Epithelial cell of proximal tubule (primary cell): ENCODE results near the gene JAG1. TPM values are rescaled to one million over a fixed set of nuclear protein-coding genes. Genes with fewer than 3 reads are reported as not detected.

Source experiments
- DNase-seq: peaks from one replicate; pipeline ENCODE4 v3.0.0-alpha.2; 2011; ENCODE audit warnings: low read depth
- H3K4me3 ChIP-seq: 2 replicates; pipeline ENCODE4 v1.5.1; 2011; ENCODE audit warnings: low read depth, mild to moderate bottlenecking, low read length
- CTCF ChIP-seq: conservative IDR thresholded peaks from 2 replicates; pipeline ENCODE4 v1.5.1; 2012; ENCODE audit warnings: low read depth, mild to moderate bottlenecking, low read length
- total RNA-seq: library from RNA; depleted of rRNA; stranded (reverse); fragments of >200 nt; gene quantifications from 2 replicates; pipeline ENCODE4 v1.2.3, GENCODE V29; 2015

JAG1 gene
- total RNA-seq, 1 donor from 2014 or later: 42.8 TPM

GRCh38 chr20:10709916-10710315 is 36.1 kb upstream of the JAG1 start:
- DNase-seq: no peak
- TF ChIP-seq CTCF: no peak

GRCh38 chr20:10708351-10709185 is 34.8 kb upstream of the JAG1 start:
- DNase-seq: peak; percentile 85
- TF ChIP-seq CTCF: no peak
- no peak overlapping the region for H3K4me3 ChIP-seq

More at GRCh38 chr20:10709916-10710315, 36.1 kb upstream of the JAG1 start:
- no peak overlapping the region for H3K4me3 ChIP-seq

GRCh38 chr20:10707791-10708190 is 34.0 kb upstream of the JAG1 start:
- no peak for DNase-seq
- H3K4me3 ChIP-seq: no peak overlapping the region
- TF ChIP-seq CTCF: no peak

DNA sequence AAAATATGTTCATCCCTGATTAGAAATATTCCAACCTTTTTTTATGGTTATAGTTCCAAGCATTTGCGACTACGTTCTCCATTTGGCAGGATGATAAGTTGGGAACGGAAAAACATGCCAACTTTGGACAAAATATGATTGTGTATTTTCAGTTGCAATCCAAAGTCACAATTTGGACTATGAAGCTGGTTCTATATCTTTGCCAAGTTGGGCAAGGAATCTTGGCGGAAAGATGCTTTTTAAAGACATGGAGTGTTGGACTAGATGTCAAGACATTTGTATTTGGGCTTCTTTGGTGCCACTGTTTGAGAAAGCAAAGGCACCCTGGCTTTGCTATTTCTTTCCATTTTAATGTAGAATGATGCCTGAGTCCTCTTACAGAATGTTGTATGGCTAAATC is 33.3 kb upstream of the JAG1 start:
- H3K4me3 ChIP-seq: no peak overlapping the region
- no peak for TF ChIP-seq CTCF
- DNase-seq: no peak

DNA sequence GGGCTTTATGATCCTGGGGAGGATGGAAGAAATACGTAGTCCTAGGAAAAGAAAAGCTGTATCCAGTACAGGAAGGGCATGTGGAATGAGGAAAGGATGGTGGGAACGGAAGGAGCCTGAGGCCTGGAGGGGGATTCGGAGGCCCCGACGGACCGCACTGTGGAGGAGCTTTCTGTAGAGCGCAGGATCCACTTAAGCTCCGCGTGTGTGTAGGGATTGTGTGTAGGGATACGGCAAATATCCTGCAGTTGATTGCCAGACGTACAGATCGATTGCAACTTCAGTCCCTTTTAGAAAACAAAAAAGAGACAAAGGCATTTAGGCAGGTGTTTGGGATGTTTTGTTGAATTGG is 32.6 kb upstream of the JAG1 start:
- H3K4me3 ChIP-seq: no peak overlapping the region
- DNase-seq: no peak
- TF ChIP-seq CTCF: no peak

GRCh38 chr20:10705801-10706459 is 32.1 kb upstream of the JAG1 start:
- no peak overlapping the region for H3K4me3 ChIP-seq
- TF ChIP-seq CTCF: no peak
- DNase-seq: no peak
